Keratinocyte (primary cell): ENCODE measurements around the gene HNRNPL.

ENCODE experiments used
- CTCF ChIP-seq, 3 experiments: IDR thresholded peaks in 1 of 3; conservative IDR thresholded peaks in 1 of 3; optimal IDR thresholded peaks in 1 of 3; 2 replicates in 2 of 3; 3 replicates in 1 of 3; pipeline versions ENCODE3 to v1.5.1; 2011; ENCODE audit warnings: low read length in 3 of 3, mild to moderate bottlenecking in 3 of 3, moderate library complexity in 2 of 3, control low read depth in 1 of 3, inconsistent platforms in 1 of 3; ENCODE audit not compliant: insufficient read depth in 2 of 3; ENCODE audit errors: extremely low read depth in 1 of 3
- EZH2 ChIP-seq: IDR thresholded peaks from one replicate; pipeline ENCODE4 v1.6.1; 2012; ENCODE audit warnings: inconsistent platforms, mild to moderate bottlenecking, low read length, moderate library complexity

GRCh38 chr19:38890686-38891085 is 40.9 kb upstream of the HNRNPL start:
- TF ChIP-seq CTCF (optimal IDR thresholded peaks at IDR 0.05 in 1 of 3, IDR thresholded peaks at IDR 0.05 in 1 of 3, conservative IDR thresholded peaks at IDR 0.05 in 1 of 3; ENCODE audit: extremely low read depth in 1 of 3, insufficient read depth in 2 of 3, low read length in 3 of 3) (no peak), EZH2 (no peak)
